Measurements from ENCODE around the gene JMJD8.

- TF ChIP-seq CTCF (IDR thresholded peaks at IDR 0.05) (no peak), EP300 (IDR thresholded peaks at IDR 0.05) (no peak), POLR2AphosphoS5 (IDR thresholded peaks at IDR 0.05) (no peak)
Measured at GRCh38 chr16:652454-653305, 31.5 kb downstream of the JMJD8 start.

Measured in stomach (tissue), 4 donors.